ENCODE results near the gene C11orf91.
"Not testable (repeated sequence)": the region's sequence is repeated elsewhere in the genome, so short reads cannot be mapped to it uniquely, and the experiment has no call there.

The C11orf91 gene

DNA sequence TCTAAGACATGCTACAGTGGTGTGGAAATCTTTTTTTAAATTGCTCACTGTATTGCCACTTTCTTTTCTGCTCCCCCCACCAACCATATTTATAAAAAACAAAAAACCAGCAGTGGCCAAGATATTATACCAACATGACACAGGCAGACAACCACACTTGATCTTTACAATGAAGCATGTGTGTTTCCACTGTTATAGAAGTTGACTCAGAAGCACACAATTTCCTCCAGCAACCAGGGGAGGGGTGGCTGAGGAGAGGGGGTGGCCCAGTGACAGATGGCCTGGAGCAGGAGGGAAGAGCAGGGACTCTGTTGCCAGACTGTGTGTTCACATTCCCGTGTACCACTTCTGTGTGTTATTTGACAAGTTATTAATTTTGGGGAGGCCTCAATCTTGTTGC, 20.8 kb upstream of the C11orf91 start:
- DNase-seq (ENCODE audit: low spot score): no peak

DNA sequence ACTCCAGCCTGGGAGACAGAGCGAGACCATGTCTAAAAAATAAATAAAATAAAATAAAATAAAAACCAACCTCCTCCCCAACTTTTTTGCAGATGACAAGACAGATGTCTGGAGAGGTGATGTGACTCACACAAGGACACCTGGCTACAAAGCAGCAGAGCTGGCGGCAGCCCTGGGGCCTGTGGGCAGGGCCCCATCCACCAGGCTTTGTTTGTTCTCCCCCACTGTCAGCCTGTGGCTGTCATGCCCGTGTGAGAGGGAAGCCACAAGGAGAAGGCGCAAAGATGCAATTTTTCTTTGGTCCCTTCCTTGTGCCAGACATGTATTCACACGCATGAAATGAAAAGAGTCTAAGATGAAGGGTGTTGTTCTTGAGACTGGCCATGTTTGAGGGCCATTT, 19.0 kb upstream of the C11orf91 start:
- no peak for DNase-seq (ENCODE audit: low spot score)

DNA sequence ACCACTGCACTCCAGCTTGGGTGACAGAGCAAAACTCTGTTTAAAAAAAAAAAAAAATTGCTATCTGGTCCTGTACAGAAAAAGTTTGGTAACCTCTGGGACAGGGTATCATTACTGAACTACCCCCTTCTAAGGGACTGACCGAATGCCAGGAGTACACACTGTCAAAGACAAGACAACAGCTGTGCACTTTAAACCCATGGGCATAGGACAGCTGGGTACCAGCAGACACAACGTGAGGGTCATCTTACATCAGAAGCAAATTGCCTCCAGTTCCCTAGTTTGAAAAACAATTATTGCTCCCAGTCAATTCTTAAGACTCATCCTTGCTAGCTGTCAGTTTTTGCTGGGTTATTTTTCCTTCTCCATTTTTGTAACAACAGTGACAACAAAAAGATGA, 17.8 kb upstream of the C11orf91 start:
- no peak for DNase-seq (ENCODE audit: low spot score)

DNA sequence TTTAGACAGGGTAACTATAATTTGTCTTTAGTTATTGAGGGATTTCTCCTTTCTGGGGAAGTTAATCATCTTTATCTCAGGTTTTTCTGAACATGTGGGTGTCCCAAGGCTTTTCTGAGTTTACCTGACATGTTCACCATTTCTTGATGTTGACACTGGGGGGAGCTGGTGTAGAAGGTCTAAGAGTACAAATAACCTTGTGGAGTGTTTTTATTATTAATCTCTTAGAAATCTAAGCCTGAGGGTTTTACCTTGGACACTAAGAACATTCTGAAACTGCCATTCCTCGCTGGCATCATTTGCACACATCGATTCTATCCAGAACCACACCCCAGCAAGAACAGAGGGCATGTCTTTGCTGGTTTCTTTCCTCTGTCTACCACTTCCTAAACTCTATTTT, 15.6 kb upstream of the C11orf91 start:
- no peak for DNase-seq (ENCODE audit: low spot score)

DNA sequence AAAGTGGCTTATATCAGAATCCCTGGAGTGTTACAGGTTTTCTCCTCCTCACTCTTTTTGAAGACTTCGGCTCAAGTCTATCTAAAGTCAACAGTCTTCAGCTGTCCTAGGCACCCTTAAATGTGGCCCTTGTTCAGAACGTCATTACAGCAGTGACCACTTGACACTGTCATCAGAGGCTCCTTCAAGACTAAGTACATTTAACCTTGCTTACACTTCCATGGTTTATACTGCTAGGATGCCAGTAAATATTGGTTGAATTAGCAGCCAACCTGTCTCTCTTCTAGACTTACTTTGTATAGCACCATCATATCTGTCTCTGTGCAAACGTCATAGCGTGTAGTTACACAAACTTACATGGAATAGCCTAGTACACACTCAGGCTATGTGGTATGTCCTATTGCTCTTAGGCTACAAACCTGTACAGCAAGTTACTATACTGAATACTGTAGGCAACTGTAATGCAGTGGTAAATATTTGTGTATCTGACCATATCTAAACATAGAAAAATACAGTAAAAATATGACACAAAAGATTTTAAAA, 13.3 kb upstream of the C11orf91 start:
- DNase-seq (ENCODE audit: low spot score): no peak

DNA sequence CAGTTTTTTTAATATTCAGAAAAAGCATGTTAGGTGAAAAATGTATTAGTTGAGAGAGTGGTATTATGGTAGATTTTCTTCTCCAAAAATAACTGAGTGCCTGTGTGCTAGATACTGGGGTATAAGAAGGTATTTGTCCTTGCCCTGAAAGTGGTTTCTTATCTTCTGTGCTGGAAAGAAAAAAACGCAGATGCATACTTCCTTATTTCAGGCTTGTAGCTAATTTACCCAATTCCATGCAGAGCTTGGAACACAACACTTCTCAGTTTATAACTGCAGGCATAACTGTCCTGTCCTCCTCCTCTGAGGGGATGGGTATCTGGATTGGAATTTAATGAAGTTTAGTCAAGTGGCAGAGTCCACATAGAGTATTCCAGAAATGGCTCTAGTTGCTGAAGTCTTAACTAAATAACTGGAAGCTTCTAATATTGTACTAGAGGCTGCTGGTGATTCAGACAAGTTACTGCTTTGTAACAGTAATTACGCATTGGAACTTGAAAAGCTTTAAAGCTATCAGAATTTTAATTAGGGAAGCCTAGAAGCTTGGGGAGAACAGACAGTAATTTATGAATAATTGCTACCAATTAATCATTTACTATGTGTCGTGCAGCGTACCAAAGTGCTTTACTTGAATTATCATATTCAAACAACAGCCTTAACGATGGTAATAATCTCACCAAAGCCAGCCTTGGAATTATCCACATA, 12.7 kb upstream of the C11orf91 start:
- DNase-seq (ENCODE audit: low spot score): no peak

DNA sequence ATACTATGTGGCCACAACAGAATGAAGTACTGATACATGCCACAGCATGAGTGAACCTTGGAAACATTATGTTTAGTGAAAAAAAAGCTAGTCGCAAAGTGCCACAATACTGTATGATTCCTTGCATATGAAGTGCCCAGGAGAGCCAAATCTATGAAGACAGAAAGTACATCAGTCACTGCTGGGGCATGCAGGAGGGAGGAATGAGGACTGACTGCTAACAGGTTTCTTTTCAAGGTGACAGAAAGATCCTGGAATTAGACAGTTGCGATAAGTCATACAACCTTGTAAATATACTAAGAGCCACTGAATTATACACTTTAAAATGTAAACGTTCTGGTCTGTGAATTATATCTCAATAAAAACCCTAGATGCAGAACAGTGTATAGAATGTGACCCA, 11.8 kb upstream of the C11orf91 start:
- DNase-seq (ENCODE audit: low spot score): no peak

DNA sequence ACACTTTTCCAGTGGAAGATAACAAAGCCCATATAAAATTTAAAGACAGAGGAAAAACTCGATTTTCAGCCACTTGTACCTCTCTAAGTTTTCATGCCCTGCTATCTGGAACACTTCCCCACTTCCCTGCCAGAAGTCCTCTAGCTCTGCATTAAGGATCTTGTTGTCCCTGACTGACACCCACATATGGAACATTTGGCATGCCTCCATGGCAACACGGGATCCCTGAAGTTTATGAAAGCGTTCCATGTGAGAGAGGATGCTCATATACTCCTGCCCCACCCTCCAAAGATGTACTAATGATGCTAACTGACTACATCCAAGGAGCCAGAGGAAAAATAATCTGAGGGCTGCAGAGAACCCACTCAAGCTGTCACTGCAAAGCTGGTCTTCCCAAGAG, 8.8 kb upstream of the C11orf91 start:
- DNase-seq (ENCODE audit: low spot score): no peak

DNA sequence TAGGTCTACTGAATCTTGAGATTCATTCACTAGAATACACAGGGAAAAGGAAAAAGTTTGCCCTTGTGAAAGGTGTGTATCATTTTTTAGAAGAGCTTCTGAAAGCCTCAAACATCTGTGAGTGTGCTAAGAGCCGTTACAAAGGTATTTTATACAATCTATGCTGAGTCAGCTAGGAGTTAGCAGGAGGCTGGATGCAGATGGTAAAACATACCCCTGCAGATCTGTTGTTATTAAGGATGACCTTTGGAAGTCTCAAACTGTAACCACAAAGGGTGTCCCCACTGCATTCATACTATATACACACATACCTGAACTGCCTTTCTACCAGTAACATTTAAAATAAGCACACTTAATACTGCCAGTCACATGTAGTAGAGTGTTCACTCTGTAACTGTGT, 8.4 kb upstream of the C11orf91 start:
- no peak for DNase-seq (ENCODE audit: low spot score)

DNA sequence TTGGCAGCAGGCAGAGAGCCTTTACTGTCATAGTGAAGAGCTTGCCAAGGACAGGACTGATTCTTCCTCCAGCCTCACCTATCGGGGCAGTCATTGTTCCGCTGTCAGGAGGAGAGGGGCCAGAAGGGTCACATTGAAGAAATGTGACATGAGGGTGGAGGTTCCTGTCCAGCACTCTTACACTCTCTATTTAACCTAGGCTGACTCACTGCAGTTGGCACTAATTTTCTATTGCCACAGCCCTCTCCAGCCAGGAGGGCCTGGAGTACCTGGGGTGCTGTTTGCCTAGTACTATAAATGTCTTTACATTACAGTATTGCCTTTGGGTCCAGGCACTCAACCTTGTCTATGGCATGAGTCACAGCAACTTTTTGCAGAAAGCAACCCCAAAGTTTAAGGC, 7.2 kb upstream of the C11orf91 start:
- DNase-seq (ENCODE audit: low spot score): not testable (repeated sequence)

DNA sequence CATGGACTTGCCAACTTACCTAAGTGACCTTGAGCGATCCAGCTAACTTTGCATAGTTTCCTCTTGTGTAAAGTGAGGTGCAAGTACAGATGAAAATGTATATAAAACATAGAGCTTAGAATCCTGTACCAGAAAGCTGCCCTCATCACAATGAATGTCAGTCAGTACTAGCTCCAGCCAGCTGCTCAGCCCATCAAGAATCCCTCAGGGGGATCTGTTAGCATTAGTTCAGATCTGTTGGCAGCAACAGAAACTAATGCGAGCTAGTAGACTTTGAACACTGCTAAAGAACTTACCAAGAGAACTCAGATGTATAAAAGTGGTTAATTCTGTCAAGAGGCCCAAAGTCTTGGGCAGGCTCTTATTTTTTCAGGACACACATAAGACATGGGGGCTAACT, 6.3 kb upstream of the C11orf91 start:
- no peak for DNase-seq (ENCODE audit: low spot score)

DNA sequence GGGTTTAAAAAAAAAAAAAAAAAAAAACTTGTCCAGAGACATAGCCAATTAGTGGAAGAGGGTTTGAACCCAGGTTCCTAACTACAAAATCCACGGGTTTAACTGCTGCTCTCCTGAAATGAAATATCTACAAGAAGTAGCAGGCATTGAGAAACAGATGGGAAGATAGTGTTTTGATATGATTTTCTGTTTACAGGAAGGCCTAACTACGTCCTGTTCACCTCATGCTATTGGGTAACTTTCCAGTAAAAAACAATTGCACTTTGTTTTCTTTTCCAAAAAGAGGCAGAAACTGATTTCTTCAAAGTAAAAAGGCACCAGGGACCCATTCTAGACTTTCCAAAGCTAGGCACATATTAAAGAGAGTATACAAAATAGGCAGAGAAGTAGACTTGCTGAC, 5.9 kb upstream of the C11orf91 start:
- no peak for DNase-seq (ENCODE audit: low spot score)

DNA sequence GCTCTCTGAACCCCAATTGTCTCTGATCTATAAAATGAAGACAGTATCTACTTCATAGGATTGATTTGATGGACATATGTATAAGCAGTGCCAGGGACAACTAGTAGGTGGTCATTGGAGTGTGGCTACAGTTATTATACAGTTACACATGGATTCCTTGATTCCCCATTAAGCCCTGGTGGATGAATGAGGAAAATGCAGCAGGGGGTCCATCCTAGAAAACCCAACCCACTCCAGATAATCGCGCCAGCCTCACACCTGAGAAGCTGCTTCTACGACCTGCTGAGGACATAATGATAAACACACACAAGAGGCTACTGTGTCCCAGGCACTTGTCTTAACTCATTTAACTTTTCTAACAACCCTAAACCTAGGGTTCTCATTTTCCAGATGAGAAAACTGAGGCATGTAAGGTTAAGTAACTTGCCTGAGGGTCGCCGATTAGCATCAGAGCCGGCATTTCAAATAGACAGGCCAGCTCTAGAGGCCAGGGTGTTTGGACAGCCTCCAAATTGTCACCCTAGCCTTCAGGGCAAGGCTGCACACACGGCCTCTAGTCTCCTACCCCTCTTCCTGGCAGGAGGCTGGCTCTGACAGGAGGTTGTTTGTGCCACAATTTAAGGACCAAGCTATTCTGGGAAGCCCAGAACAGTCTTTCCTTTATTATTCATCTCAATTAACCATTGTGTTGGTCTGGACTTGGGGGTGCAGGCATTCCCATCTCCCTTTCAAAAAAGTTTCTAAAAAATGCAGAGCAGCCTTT, 3.8 kb upstream of the C11orf91 start:
- DNase-seq (ENCODE audit: low spot score): no peak

DNA sequence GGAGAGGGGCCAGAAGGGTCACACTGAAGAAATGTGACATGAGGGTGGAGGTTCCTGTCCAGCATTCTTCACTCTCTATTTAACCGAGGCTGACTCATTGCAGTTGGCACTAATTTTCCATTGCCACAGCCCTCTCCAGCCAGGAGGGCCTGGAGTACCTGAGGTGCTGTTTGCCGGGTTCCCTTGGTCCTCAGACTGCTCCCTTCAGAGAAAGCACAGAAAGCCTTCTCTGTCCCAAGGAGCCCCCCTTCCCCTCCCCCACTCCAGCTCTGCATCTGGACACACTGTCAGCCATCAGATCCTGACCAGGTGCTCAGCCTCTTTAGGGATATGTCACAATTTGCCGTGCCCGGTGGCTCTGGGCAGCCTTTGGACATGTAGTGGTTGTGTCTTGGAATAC, 3.2 kb upstream of the C11orf91 start:
- no peak for DNase-seq (ENCODE audit: low spot score)

DNA sequence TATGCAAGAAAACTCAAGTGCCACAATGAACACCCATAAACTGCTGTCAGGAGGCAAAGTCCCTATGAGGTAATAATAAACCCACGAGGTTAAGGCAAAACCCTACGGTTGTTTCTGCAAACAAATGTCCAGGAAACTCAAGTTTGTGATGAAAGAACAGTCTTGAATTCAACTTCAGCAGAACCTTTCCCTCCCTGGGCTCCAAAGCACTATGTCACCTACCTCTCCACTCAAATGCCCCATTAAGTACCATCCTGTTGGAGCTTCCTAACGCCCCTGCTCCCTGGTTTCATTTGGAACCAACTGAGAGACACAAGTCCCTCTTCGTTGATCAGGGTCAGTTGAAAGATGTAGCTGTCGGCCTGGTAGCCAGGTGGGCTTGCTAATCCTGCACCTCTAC, 2.6 kb upstream of the C11orf91 start:
- DNase-seq (ENCODE audit: low spot score): no peak

DNA sequence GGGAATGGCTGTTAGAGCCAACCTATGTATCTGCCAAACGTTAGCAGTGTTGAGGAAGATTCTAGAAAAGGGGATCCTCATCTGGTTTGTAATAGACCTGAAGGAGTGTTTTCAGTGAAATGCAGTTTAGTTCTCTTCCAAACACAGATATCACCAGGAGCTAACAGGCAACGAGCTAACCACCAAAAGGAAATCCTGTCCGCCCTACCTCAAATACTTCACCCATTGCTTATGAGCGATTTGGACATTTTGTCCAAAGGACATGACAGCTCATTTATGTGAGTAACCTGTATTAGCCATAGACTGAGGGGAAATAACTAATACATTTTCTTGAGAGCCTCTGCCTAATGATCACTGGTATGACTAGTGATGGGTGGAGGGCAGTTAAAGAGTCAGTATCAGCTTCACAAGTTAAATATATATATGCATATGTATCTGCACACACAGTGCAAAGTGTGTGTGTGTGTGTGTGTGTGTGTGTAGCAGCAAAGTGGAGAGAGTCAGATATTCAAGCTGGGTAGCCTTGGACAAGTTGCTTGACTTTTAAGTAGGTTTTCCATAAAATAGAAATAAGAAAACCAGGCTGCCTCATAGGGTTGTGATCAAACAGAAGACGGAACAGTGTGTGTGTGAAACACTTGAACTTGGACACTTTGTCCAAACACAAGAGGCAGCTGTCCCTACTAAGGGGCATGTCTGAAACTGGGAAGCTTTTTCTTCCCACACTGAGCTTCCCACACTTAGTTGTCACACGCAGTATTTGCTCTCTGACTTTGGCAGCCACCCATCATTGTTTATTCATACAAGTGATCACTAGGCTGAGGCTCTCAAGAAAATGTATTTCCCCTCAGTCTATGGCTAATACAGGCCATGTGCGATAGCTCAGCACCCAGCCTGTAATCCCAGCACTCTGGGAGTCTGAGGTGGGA, 940 bp upstream of the C11orf91 start:
- no peak for DNase-seq (ENCODE audit: low spot score)

DNA sequence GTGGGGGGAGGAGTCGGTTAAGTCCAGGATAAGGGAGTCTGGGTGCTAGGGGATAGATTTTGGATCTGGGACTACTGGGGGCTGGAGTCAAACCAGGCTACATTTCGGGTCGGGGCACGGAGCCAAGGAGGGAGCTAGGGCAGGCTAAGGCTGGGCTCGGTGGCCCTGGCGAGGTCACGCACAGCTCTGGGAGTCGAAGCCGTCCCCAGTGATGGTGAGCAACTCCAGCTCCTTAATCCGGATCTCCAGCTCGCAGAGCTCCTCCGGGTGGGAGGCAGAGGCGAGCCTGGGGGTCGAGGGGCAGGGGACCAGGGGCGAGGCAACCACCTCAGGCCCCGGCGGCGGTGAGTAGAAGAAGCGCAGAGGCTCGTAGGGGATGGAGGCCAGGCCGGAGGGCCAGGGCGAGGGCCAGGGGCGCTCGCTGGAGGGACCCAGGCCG, 544 bp downstream of the C11orf91 start:
- no peak for DNase-seq (ENCODE audit: low spot score)

DNA sequence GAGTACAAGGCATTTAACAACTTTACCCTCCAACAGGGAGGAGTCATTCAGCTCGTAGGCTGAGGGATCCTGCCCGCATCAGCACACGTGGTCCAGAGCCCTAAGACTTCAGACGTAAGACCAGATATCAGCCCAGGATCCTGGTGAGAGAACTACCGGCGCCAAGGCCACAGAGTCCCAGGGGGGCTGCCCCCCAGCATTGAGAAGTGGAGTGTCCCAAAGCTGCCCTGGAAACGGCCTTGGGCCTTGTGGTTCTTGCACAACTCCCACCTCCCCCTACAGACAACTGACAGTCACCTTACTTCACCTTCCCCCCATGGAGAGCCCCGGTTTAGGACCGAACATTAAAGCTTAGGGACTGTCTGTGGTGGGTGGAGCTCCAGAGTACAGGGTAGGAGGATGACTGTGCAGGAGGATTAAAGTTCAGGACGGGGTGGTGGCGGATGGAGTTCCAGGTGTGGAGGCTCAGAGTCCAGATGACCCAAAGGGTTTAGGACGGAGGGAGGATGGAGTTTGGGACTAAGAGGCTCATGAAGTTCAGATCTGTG, 1.0 kb downstream of the C11orf91 start:
- no peak for DNase-seq (ENCODE audit: low spot score)

DNA sequence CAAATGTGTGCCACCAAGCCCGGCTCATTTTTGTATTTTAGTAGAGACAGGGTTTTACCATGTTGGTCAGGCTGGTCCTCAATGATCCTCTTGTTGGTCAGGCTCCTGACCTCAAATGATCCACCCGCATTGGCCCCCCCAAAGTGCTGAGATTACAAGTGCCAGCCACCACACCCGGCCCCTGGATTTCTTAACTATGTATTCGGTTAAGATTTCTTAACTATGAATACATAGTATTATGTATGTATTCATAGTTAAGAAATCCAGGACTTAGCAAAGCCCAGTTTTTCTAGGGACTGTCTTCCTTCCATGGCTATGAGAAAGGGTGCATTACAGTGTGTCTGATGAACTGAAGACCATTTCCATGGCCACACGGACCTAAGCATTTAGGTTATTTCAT, 1.7 kb downstream of the C11orf91 start:
- no peak for DNase-seq (ENCODE audit: low spot score)

DNA sequence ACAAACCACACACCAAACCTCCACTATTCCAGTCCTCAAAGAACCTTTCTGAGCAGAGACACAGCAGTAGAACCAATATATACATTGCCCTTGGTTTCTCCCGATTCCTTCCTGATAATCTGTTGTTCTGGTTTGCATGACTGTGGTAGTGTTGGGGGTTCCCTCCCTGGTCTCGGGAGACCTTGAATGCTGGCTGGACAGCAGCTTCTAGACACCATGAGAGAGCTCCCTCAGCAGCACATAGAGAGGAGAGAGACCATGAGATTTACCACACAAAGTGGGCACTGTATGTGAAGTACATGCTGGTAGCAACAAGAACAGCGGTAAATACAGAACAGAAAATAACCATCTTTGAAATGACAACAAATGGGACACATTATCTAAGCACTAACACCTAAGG, 2.6 kb downstream of the C11orf91 start:
- DNase-seq (ENCODE audit: low spot score): no peak

DNA sequence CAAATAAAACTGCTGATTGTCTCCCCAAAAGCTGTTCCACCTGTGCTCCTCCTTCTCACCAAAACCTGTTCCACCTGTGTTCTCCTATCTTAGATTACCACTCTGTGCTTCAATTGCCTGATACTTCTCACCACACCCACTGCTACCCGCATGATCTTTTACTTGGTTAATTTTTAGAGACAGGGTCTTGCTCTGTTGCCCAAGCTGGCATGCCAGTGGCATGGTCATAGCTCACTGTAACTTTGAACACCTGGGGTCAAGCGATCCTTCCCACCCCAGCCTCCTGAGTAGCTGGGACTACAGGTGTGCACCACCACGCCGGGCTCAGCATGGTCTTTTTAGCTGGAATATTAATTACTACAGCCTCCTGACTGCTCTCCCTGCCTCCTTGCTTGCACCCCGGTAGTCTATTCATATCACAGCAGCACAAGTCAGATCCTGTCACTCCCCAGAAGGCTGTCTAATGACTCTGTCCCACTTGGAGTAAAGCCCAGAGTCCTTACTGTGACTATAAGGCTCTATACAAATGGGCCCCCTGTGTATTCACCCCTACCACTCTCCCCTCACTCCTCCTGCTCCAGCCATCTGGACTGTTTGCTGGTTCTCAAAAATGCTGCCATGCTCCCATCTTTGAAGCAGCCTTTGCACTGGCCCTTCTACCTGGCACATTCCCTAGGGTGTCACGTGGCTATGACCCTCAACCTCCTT, 3.5 kb downstream of the C11orf91 start:
- DNase-seq (ENCODE audit: low spot score): no peak

DNA sequence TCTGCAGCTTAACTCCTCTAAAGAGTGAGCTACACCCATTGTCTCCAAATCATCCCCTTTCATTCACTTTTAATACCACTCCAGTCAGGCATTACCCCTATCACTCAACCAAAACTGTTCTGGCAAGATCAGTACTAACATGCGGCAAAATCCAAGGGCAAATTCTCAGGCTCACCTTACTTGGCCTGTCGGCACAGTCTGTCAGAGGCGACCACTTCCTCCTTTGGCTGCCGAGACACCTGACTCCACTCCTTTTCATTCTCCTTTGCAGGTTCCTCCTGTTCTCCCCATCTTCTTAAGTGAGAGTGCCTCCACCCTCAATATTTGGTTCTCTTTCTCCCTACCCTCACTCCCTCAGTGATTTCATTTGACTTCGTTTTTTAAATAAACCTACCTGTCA, 4.2 kb downstream of the C11orf91 start:
- DNase-seq (ENCODE audit: low spot score): no peak

Data from CD4-positive, alpha-beta T cell treated with Interleukin-6 at 100 ng/mL for 8 hours (primary cell).